Suprapubic skin (tissue), 4 donors: ENCODE data around the gene MAD1L1. TPM values are rescaled to one million over a fixed set of nuclear protein-coding genes. Genes with fewer than 3 reads are reported as not detected.

Experiments
- DNase-seq, 2 donors: peaks; one replicate each; pipeline ENCODE4 v3.0.0-alpha.2; 2019; ENCODE audit warnings: low spot score in 2 of 2
- H3K27ac ChIP-seq: fragments of 200-600 bp; sonication (generic); one replicate; pipeline ENCODE4 v1.5.1; 2019
- H3K27me3 ChIP-seq: fragments of 200-600 bp; sonication (generic); one replicate; pipeline ENCODE4 v1.5.1; 2019
- H3K36me3 ChIP-seq: fragments of 200-600 bp; sonication (generic); one replicate; pipeline ENCODE4 v1.5.1; 2019
- H3K4me1 ChIP-seq: fragments of 200-600 bp; sonication (generic); one replicate; pipeline ENCODE4 v1.5.1; 2019
- H3K4me3 ChIP-seq: fragments of 200-600 bp; sonication (generic); one replicate; pipeline ENCODE4 v1.5.1; 2019; ENCODE audit warnings: mild to moderate bottlenecking
- H3K9me3 ChIP-seq: fragments of 200-600 bp; sonication (generic); one replicate; pipeline ENCODE4 v1.5.1; 2019
- CTCF ChIP-seq, 2 donors: fragments of 200-600 bp in 1 of 2; fragments of 450-650 bp in 1 of 2; sonication (generic) in 1 of 2; IDR thresholded peaks; one replicate each; pipeline ENCODE4 v1.5.1; 2016 to 2019; ENCODE audit warnings: antibody characterized with exemption in 2 of 2, mild to moderate bottlenecking in 1 of 2, moderate library complexity in 1 of 2
- EP300 ChIP-seq: sonication (generic); formaldehyde crosslinking; IDR thresholded peaks from one replicate; pipeline ENCODE4 v1.6.1; 2017; ENCODE audit warnings: antibody characterized with exemption
- POLR2A ChIP-seq, 2 donors: fragments of 450-650 bp; IDR thresholded peaks; one replicate each; pipeline ENCODE4 v1.6.1; 2017; ENCODE audit warnings: antibody characterized with exemption in 2 of 2, mild to moderate bottlenecking in 2 of 2, moderate library complexity in 2 of 2
- POLR2AphosphoS5 ChIP-seq, 3 donors: sonication (generic); formaldehyde crosslinking; IDR thresholded peaks; one replicate each; pipeline ENCODE4 v1.6.1; 2017; ENCODE audit warnings: antibody characterized with exemption in 3 of 3
- WGBS: methylation state at CpG from one replicate; pipeline ENCODE4 v1.1.5; 2018; 5-methylcytosine and 5-hydroxymethylcytosine counted together
- total RNA-seq, 4 donors: library from RNA; depleted of rRNA; stranded (reverse); fragments of >200 nt; gene quantifications; one replicate each; pipeline ENCODE4 v1.1.0, GENCODE V29; 2016

MAD1L1 gene
- total RNA-seq, 4 donors from 2014 or later = 53.2 to 69.8 (median 62.2) TPM

GRCh38 chr7:2202901-2203765 lies 29.6 kb downstream of the MAD1L1 start:
- Histone ChIP-seq H3K9me3 (no peaks in the 10 kb centered on the region), H3K36me3 (peaks cover 37% of the 10 kb centered on the region), H3K27ac (no peak overlapping the region), H3K4me3 (no peak overlapping the region), H3K4me1 (no peaks in the 10 kb centered on the region), H3K27me3 (no peaks in the 10 kb centered on the region)
- 88% methylated on average over 20 of the region's 20 CpGs for WGBS
- no peak for TF ChIP-seq POLR2A (IDR thresholded peaks at IDR 0.05)
- no peak for TF ChIP-seq POLR2AphosphoS5 (IDR thresholded peaks at IDR 0.05)
- no peak for TF ChIP-seq EP300
- TF ChIP-seq CTCF (IDR thresholded peaks at IDR 0.05) = no peak
- peak; percentile 2 to 57 for DNase-seq

- Histone ChIP-seq H3K4me1 (no peaks in the 10 kb centered on the region), H3K9me3 (no peaks in the 10 kb centered on the region), H3K36me3 (peaks cover 31% of the 10 kb centered on the region), H3K27me3 (no peaks in the 10 kb centered on the region), H3K4me3 (no peak overlapping the region), H3K27ac (no peak overlapping the region)
- no peak for DNase-seq
- TF ChIP-seq POLR2AphosphoS5 (IDR thresholded peaks at IDR 0.05) = no peak
- no peak for TF ChIP-seq POLR2A (IDR thresholded peaks at IDR 0.05)
- no peak for TF ChIP-seq EP300
- no peak for TF ChIP-seq CTCF (IDR thresholded peaks at IDR 0.05)
- WGBS = 94% methylated on average over 11 of the region's 14 CpGs
These were observed 30.4 kb downstream of the MAD1L1 start for GRCh38 chr7:2202361-2202761.

GRCh38 chr7:2201686-2202360 lies 30.9 kb downstream of the MAD1L1 start:
- Histone ChIP-seq H3K9me3 (no peaks in the 10 kb centered on the region), H3K27ac (no peak overlapping the region), H3K36me3 (peaks cover 27% of the 10 kb centered on the region), H3K4me1 (no peaks in the 10 kb centered on the region), H3K4me3 (no peak overlapping the region), H3K27me3 (no peaks in the 10 kb centered on the region)
- 80% methylated on average over 31 of the region's 31 CpGs for whole genome bisulfite sequencing
- no peak for TF ChIP-seq POLR2A (IDR thresholded peaks at IDR 0.05)
- no peak for TF ChIP-seq CTCF (IDR thresholded peaks at IDR 0.05)
- no peak for TF ChIP-seq POLR2AphosphoS5 (IDR thresholded peaks at IDR 0.05)
- TF ChIP-seq EP300 = no peak
- DNase-seq = no peak

- no peak overlapping the region for H3K27ac ChIP-seq
- no peaks in the 10 kb centered on the region for H3K4me1 ChIP-seq
- no peaks in the 10 kb centered on the region for H3K9me3 ChIP-seq
- peaks cover 27% of the 10 kb centered on the region for H3K36me3 ChIP-seq
- H3K27me3 ChIP-seq = no peaks in the 10 kb centered on the region
- WGBS = 97% methylated on average over 7 of the region's 10 CpGs
- TF ChIP-seq POLR2A (IDR thresholded peaks at IDR 0.05) (no peak), POLR2AphosphoS5 (IDR thresholded peaks at IDR 0.05) (no peak), CTCF (IDR thresholded peaks at IDR 0.05) (no peak), EP300 (no peak)
- DNase-seq = no peak
- H3K4me3 ChIP-seq = no peak overlapping the region
These were observed 31.6 kb downstream of the MAD1L1 start for GRCh38 chr7:2201128-2201527.

- 95% methylated on average over 17 of the region's 18 CpGs for WGBS
- no peak overlapping the region for H3K4me3 ChIP-seq
- H3K9me3 ChIP-seq = no peaks in the 10 kb centered on the region
- no peaks in the 10 kb centered on the region for H3K4me1 ChIP-seq
- DNase-seq = no peak
- no peak for TF ChIP-seq EP300
- TF ChIP-seq CTCF (IDR thresholded peaks at IDR 0.05) = no peak
- TF ChIP-seq POLR2AphosphoS5 (IDR thresholded peaks at IDR 0.05) = no peak
- TF ChIP-seq POLR2A (IDR thresholded peaks at IDR 0.05) = no peak
- no peaks in the 10 kb centered on the region for H3K27me3 ChIP-seq
- H3K27ac ChIP-seq = no peak overlapping the region
- peaks cover 27% of the 10 kb centered on the region for H3K36me3 ChIP-seq
These were observed 32.2 kb downstream of the MAD1L1 start for GRCh38 chr7:2200584-2200980.
